ENCODE results near the gene CCL8.

CCL8 gene

GRCh38 chr17:34319039-34319483, at the start of gene CCL8:
Gene CCL8, plus strand, starts transcription at chr17:34319435. Its CDS starts 67 bp downstream, at chr17:34319502.
- no peak within 1 kb of the TSS for H3K4me3 ChIP-seq (ENCODE audit: low read depth, low read length)
- no peak for TF ChIP-seq CTCF (IDR thresholded peaks at IDR 0.05; ENCODE audit: borderline replicate concordance, insufficient read depth, low read depth, low read length)

GRCh38 chr17:34269969-34270368, 49.3 kb upstream of the CCL8 start, which contains the start of gene CCL7:
Gene CCL7, plus strand, starts transcription at chr17:34270221. Its CDS starts 70 bp downstream, at chr17:34270291.
- no peak for TF ChIP-seq CTCF (IDR thresholded peaks at IDR 0.05; ENCODE audit: borderline replicate concordance, insufficient read depth, low read depth, low read length)
- no peak within 1 kb of the TSS for H3K4me3 ChIP-seq (ENCODE audit: low read depth, low read length)

- H3K4me3 ChIP-seq (ENCODE audit: low read depth, low read length): no peak overlapping the region
- TF ChIP-seq CTCF (IDR thresholded peaks at IDR 0.05; ENCODE audit: borderline replicate concordance, insufficient read depth, low read depth, low read length): no peak
These were observed 43.4 kb upstream of the CCL8 start for GRCh38 chr17:34275881-34276280.

- H3K4me3 ChIP-seq (ENCODE audit: low read depth, low read length): no peak overlapping the region
- TF ChIP-seq CTCF (IDR thresholded peaks at IDR 0.05; ENCODE audit: borderline replicate concordance, insufficient read depth, low read depth, low read length): no peak
These were observed 42.4 kb upstream of the CCL8 start for GRCh38 chr17:34276826-34277225.

DNA sequence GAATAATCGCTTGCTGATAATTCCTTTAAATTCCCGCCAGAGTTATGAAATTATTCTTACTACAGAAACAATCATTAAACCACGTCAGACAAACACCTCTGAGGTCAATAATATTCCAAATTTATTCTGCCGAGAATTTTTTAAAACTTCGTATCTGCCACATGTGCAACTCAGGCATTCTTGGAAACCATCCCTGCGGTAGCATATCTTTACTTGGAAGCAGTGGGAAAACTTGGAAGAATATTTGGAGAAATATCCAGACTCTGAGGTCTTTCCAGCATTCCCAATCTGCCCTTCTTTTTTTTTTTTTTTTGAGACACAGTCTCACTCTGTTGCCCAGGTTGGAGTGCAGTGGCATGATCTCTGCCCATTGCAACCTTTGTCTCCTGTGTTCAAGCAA, 35.7 kb upstream of the CCL8 start:
- no peak for TF ChIP-seq CTCF (IDR thresholded peaks at IDR 0.05; ENCODE audit: borderline replicate concordance, insufficient read depth, low read depth, low read length)
- no peak overlapping the region for H3K4me3 ChIP-seq (ENCODE audit: low read depth, low read length)

DNA sequence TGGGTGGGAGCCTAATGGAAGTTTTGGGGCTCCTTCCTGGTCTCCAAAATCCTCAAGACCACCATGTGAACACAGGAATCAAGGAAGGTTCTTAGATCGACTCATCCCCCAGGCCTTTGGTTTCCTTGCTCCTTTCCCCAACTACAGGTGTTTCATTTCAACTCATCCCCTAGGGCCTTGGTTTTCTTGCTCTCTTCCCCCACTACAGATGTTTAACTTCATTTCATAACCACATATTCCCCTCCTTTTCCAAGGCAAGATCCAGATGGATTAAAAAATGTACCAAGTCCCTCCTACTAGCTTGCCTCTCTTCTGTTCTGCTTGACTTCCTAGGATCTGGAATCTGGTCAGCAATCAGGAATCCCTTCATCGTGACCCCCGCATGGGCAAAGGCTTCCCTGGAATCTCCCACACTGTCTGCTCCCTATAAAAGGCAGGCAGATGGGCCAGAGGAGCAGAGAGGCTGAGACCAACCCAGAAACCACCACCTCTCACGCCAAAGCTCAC, 33.9 kb upstream of the CCL8 start, which contains the start of gene CCL11:
Gene CCL11 (plus strand): TSS at position 457 of the 507 bp plus-strand sequence. CDS start 67 bp downstream, outside the sequence.
- no peak for TF ChIP-seq CTCF (IDR thresholded peaks at IDR 0.05; ENCODE audit: borderline replicate concordance, insufficient read depth, low read depth, low read length)
- no peak within 1 kb of the TSS for H3K4me3 ChIP-seq (ENCODE audit: low read depth, low read length)

DNA sequence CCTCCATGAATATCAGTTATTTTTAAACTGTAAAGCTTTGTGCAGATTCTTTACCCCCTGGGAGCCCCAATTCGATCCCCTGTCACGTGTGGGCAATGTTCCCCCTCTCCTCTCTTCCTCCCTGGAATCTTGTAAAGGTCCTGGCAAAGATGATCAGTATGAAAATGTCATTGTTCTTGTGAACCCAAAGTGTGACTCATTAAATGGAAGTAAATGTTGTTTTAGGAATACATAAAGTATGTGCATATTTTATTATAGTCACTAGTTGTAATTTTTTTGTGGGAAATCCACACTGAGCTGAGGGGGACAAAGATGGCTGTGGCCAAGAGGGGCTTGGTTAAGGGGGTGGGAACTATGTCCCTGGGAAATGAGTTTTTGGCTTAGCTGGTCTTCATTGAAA, 31.4 kb upstream of the CCL8 start:
- no peak for TF ChIP-seq CTCF (IDR thresholded peaks at IDR 0.05; ENCODE audit: borderline replicate concordance, insufficient read depth, low read depth, low read length)
- H3K4me3 ChIP-seq (ENCODE audit: low read depth, low read length): no peak overlapping the region

Data from GM12875 (cell line).